Measurements from ENCODE around the gene PKNOX2. TPM values are rescaled to one million over a fixed set of nuclear protein-coding genes. Genes with fewer than 3 reads are reported as not detected.

PKNOX2 gene
- total and polyA plus RNA-seq, 4 donors: 3.1 to 10.6 (median 7.9) TPM

DNA sequence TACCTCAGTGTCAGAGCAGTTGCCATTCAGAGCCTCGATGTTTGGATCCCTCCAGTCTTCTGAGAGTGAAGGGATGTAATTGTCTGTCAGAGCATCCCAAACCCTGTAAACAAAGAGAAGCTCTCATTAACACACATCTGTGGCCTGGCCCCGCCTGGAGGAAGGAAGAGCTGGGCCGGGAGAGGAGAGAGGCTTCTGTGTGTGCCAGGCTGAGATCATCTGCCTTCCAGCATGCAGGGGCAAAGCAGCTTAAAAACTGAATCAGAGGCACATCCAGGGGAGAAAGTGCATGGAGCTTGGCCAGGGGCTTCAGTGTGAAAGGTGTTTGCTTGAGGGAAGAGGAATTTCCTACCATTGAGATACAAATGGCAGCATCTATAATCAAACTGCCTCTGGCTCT is 317.0 kb downstream of the PKNOX2 start:
- Histone ChIP-seq H3K4me1 (ENCODE audit: control insufficient read depth in 5 of 5, insufficient read depth in 5 of 5, low read length in 5 of 5) (no peaks in the 10 kb centered on the region), H3K27ac (ENCODE audit: low read depth in 1 of 2, low read length in 1 of 2) (no peak overlapping the region), H3K9me3 (ENCODE audit: control insufficient read depth in 4 of 4, insufficient read depth in 3 of 4, low read length in 3 of 4) (no peaks in the 10 kb centered on the region), H3K27me3 (ENCODE audit: control insufficient read depth in 3 of 3, insufficient read depth in 3 of 3, low read length in 2 of 3) (no peaks in the 10 kb centered on the region), H3K36me3 (ENCODE audit: control insufficient read depth in 4 of 4, insufficient read depth in 4 of 4, low read length in 4 of 4) (no peaks in the 10 kb centered on the region), H3K9ac (ENCODE audit: insufficient read depth in 1 of 2, low read length in 2 of 2) (no peak overlapping the region), H3K4me3 (no peak overlapping the region)
- 46 to 58% methylated on average over 3 of the region's 3 CpGs for WGBS, 2 donors
- no peak for DNase-seq
- TF ChIP-seq, protein P1, sequence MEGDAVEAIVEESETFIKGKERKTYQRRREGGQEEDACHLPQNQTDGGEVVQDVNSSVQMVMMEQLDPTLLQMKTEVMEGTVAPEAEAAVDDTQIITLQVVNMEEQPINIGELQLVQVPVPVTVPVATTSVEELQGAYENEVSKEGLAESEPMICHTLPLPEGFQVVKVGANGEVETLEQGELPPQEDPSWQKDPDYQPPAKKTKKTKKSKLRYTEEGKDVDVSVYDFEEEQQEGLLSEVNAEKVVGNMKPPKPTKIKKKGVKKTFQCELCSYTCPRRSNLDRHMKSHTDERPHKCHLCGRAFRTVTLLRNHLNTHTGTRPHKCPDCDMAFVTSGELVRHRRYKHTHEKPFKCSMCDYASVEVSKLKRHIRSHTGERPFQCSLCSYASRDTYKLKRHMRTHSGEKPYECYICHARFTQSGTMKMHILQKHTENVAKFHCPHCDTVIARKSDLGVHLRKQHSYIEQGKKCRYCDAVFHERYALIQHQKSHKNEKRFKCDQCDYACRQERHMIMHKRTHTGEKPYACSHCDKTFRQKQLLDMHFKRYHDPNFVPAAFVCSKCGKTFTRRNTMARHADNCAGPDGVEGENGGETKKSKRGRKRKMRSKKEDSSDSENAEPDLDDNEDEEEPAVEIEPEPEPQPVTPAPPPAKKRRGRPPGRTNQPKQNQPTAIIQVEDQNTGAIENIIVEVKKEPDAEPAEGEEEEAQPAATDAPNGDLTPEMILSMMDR (IDR thresholded peaks at IDR 0.05; ENCODE audit: control extremely low read depth, extremely low read depth): no peak
- ATAC-seq (ENCODE audit: insufficient read depth, low FRiP score): no peak

Small RNA genes lying within 50 kb of the gene (small RNA-seq; reads per million reads assigned to genes)
- not detected for gene RNU6-321P (ENCODE audit: low replicate concordance)

Other genes with a start within 250 kb of the PKNOX2 start
- gene HEPN1, start 245.5 kb upstream of the PKNOX2 start, total RNA-seq: not detected
- gene HEPN1, start 245.5 kb upstream of the PKNOX2 start, polyA plus RNA-seq: not detected
- not detected for gene HEPACAM, start 228.7 kb upstream of the PKNOX2 start, total RNA-seq
- under 1 TPM in 1 of 2 donors, not detected in 1; 0.02 TPM for gene HEPACAM, start 228.7 kb upstream of the PKNOX2 start, polyA plus RNA-seq
- gene CCDC15, start 210.5 kb upstream of the PKNOX2 start, total RNA-seq: 1 to 10 TPM; 1.2 to 5.1 TPM
- gene CCDC15, start 210.5 kb upstream of the PKNOX2 start, polyA plus RNA-seq: under 1 TPM; 0.65 to 0.91 TPM
- 10 to 100 TPM in 1 of 2 donors, 1 to 10 TPM in 1; 5.3 to 13.2 TPM for gene SLC37A2, start 101.4 kb upstream of the PKNOX2 start, total RNA-seq
- 10 to 100 TPM in 1 of 2 donors, 1 to 10 TPM in 1; 3.2 to 10.4 TPM for gene SLC37A2, start 101.4 kb upstream of the PKNOX2 start, polyA plus RNA-seq
- 10 to 100 TPM; 24.6 to 39.9 TPM for gene TMEM218, start 53.1 kb upstream of the PKNOX2 start, total RNA-seq
- 10 to 100 TPM; 23.3 to 30.2 TPM for gene TMEM218, start 53.1 kb upstream of the PKNOX2 start, polyA plus RNA-seq

Measured in lung (tissue), 13 donors.